PC-9 (cell line): Measurements from ENCODE around the gene SNAPIN. TPM values are rescaled to one million over a fixed set of nuclear protein-coding genes. Genes with fewer than 3 reads are reported as not detected.

Experiments used
- BruUV-seq: library from RNA; stranded (reverse); fragments of 400-500 nt; replicated peaks from 2 replicates; lab custom pipeline; 2021; lab: Mats Ljungman, UMichigan
- CTCF ChIA-PET: fragments of 300-600 bp; sonication (Branson Sonifier 250); formaldehyde crosslinking; loops from one replicate; lab custom pipeline; 2022; ENCODE audit warnings: antibody characterized with exemption; lab: Charles Lee
- POLR2A ChIA-PET: fragments of 300-600 bp; sonication (Branson Sonifier 250); formaldehyde crosslinking; loops from one replicate; lab custom pipeline; 2022; ENCODE audit warnings: antibody characterized with exemption; ENCODE audit not compliant: unreplicated experiment; lab: Charles Lee
- DNase-seq, 2 experiments: peaks; one replicate each; pipeline versions ENCODE4 v3.0.0 to v3.0.0-alpha.2; 2015 to 2022; ENCODE audit warnings: mixed read lengths in 1 of 2
- H2AFZ ChIP-seq: fragments of 200-600 bp; sonication (generic); 2 replicates; pipeline ENCODE4 v1.8.1; 2017; ENCODE audit warnings: antibody characterized with exemption
- H3F3A ChIP-seq: fragments of 200-600 bp; sonication (generic); 2 replicates; pipeline ENCODE4 v1.8.1; 2017; ENCODE audit warnings: antibody characterized with exemption, mild to moderate bottlenecking, low read depth; ENCODE audit not compliant: insufficient read depth
- H3K27ac ChIP-seq: fragments of 200-600 bp; sonication (generic); 2 replicates; pipeline ENCODE4 v1.6.1; 2016; ENCODE audit warnings: mixed run types
- H3K27me3 ChIP-seq: fragments of 200-600 bp; sonication (generic); 2 replicates; pipeline ENCODE4 v1.6.1; 2016; ENCODE audit warnings: low read depth, mixed run types; ENCODE audit not compliant: insufficient read depth
- H3K36me3 ChIP-seq: fragments of 200-600 bp; sonication (generic); 2 replicates; pipeline ENCODE4 v1.6.1; 2016; ENCODE audit warnings: low read depth, mixed run types
- H3K4me1 ChIP-seq: fragments of 200-600 bp; sonication (generic); replicated peaks from 2 replicates; pipeline ENCODE4 v1.6.1; 2016; ENCODE audit warnings: mixed run types; ENCODE audit not compliant: insufficient read depth
- H3K4me2 ChIP-seq: fragments of 200-600 bp; sonication (generic); 2 replicates; pipeline ENCODE4 v1.6.1; 2017; ENCODE audit warnings: mixed run types
- H3K4me3 ChIP-seq: fragments of 200-600 bp; sonication (generic); 2 replicates; pipeline ENCODE4 v1.6.1; 2016; ENCODE audit warnings: mixed run types
- H3K79me2 ChIP-seq: fragments of 200-600 bp; sonication (generic); 2 replicates; pipeline ENCODE4 v1.6.1; 2017; ENCODE audit warnings: low read depth, mixed run types
- H3K9me2 ChIP-seq: fragments of 200-600 bp; sonication (generic); 2 replicates; pipeline ENCODE4 v1.8.1; 2017; ENCODE audit warnings: mild to moderate bottlenecking; ENCODE audit not compliant: insufficient read depth
- H3K9me3 ChIP-seq: fragments of 200-600 bp; sonication (generic); 2 replicates; pipeline ENCODE4 v1.8.1; 2016; ENCODE audit warnings: low read depth; ENCODE audit not compliant: insufficient read depth
- H4K20me1 ChIP-seq: fragments of 200-600 bp; sonication (generic); 2 replicates; pipeline ENCODE4 v1.8.1; 2017; ENCODE audit not compliant: insufficient read depth
- CTCF ChIP-seq: fragments of 200-600 bp; sonication (generic); conservative IDR thresholded peaks from 2 replicates; pipeline ENCODE4 v1.6.1; 2017; ENCODE audit warnings: mixed run types, antibody characterized with exemption, mild to moderate bottlenecking, moderate library complexity
- EZH2 ChIP-seq: fragments of 200-600 bp; sonication (generic); IDR thresholded peaks from 2 replicates; pipeline ENCODE4 v1.8.0; 2017; ENCODE audit warnings: antibody characterized with exemption, low read depth
- intact Hi-C: fragments of 100-400 bp; cut with micrococcal nuclease; formaldehyde crosslinking; loops from one replicate; pipeline ENCODE4 v1.10.0; 2022; ENCODE audit not compliant: unreplicated experiment
- total RNA-seq: library from RNA; stranded (reverse); gene quantifications from 2 replicates; pipeline ENCODE4 v1.2.3, GENCODE V29; 2021

The SNAPIN gene
- total RNA-seq, 1 experiment from 2014 or later, result 29.5 TPM

GRCh38 chr1:153631047-153632022, 27.2 kb upstream of the SNAPIN start:
- H3K36me3 ChIP-seq, result peaks cover 3% of the 10 kb centered on the region
- TF ChIP-seq CTCF (no peak), EZH2 (no peak)
- no peak overlapping the region for H3K4me3 ChIP-seq
- no peaks in the 10 kb centered on the region for H3K9me2 ChIP-seq
- DNase-seq, result no peak
- no peaks in the 10 kb centered on the region for H3K27me3 ChIP-seq
- ChIA-PET POLR2A (no interaction called here), CTCF (no interaction called here)
- H3K79me2 ChIP-seq, result peaks cover 29% of the 10 kb centered on the region
- no peak overlapping the region for H3K4me2 ChIP-seq
- H3K4me1 ChIP-seq, result peaks cover 26% of the 10 kb centered on the region
- peaks cover 18% of the 10 kb centered on the region for H3F3A ChIP-seq
- H4K20me1 ChIP-seq, result peaks cover 4% of the 10 kb centered on the region; the same call in 1 of the 2 replicates
- intact Hi-C loops, result no loop called here
- BruUV-seq, result no TSS peak
- no peak overlapping the region for H2AFZ ChIP-seq
- no peak overlapping the region for H3K27ac ChIP-seq
- H3K9me3 ChIP-seq, result no peaks in the 10 kb centered on the region

GRCh38 chr1:153633161-153633753, 25.2 kb upstream of the SNAPIN start:
- H3K27ac ChIP-seq, result peak overlapping the region; percentile 100
- ChIA-PET POLR2A (interaction anchor here (0.6 to 2.1 kb wide), 13 partner anchors 15 to 1647 kb away, joined by 3 to 48 read pairs (median 6); partner anchors contain the start of genes S100A14, S100A16 and S100A4), CTCF (no interaction called here)
- TF ChIP-seq CTCF, result no peak
- no peak for TF ChIP-seq EZH2
- H3K9me2 ChIP-seq, result no peaks in the 10 kb centered on the region
- intact Hi-C loops, result loop anchor here (1.0 kb wide), 1 partner anchor 20 kb away; the partner anchor contains the start of gene S100A16
- H3K4me3 ChIP-seq, result peak overlapping the region; percentile 96; the same call in 1 of the 2 replicates
- H3K27me3 ChIP-seq, result no peaks in the 10 kb centered on the region
- peak overlapping the region; percentile 80 for H3K4me2 ChIP-seq
- DNase-seq, result no peak
- H3K9me3 ChIP-seq, result no peaks in the 10 kb centered on the region
- peaks cover 21% of the 10 kb centered on the region for H3F3A ChIP-seq
- peaks cover 20% of the 10 kb centered on the region for H3K4me1 ChIP-seq
- peaks cover 21% of the 10 kb centered on the region for H3K36me3 ChIP-seq
- H4K20me1 ChIP-seq, result peaks cover 12% of the 10 kb centered on the region
- BruUV-seq, result no TSS peak
- peaks cover 43% of the 10 kb centered on the region for H3K79me2 ChIP-seq
- H2AFZ ChIP-seq, result no peak overlapping the region
